OCI-LY3 (cell line): ENCODE results near the gene ZFYVE28.

ENCODE experiments used
- EZH2phosphoT487 ChIP-seq: fragments of 200-600 bp; shearing (Covaris generic); IDR thresholded peaks from 2 replicates; pipeline ENCODE4 v1.6.1; 2018; ENCODE audit warnings: antibody characterized with exemption, mixed run types, low read depth
- TF ChIP-seq, protein P1 (sequence below): fragments of 200-600, 300-600 bp; sonication (generic); IDR thresholded peaks from 2 replicates; pipeline ENCODE4 v1.5.1; 2014; ENCODE audit warnings: antibody characterized with exemption, low read length, low read depth

GRCh38 chr4:2418650-2419571 lies 466 bp upstream of the ZFYVE28 start, which contains the start of gene CFAP99:
- TF ChIP-seq, protein P1, sequence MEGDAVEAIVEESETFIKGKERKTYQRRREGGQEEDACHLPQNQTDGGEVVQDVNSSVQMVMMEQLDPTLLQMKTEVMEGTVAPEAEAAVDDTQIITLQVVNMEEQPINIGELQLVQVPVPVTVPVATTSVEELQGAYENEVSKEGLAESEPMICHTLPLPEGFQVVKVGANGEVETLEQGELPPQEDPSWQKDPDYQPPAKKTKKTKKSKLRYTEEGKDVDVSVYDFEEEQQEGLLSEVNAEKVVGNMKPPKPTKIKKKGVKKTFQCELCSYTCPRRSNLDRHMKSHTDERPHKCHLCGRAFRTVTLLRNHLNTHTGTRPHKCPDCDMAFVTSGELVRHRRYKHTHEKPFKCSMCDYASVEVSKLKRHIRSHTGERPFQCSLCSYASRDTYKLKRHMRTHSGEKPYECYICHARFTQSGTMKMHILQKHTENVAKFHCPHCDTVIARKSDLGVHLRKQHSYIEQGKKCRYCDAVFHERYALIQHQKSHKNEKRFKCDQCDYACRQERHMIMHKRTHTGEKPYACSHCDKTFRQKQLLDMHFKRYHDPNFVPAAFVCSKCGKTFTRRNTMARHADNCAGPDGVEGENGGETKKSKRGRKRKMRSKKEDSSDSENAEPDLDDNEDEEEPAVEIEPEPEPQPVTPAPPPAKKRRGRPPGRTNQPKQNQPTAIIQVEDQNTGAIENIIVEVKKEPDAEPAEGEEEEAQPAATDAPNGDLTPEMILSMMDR, result peak; percentile 11
- no peak for TF ChIP-seq EZH2phosphoT487
